SH-SY5Y (cell line): ENCODE measurements around the gene CD33.

ENCODE experiments used
- GATA2 ChIP-seq: IDR thresholded peaks from 2 replicates; pipeline ENCODE4 v1.6.1; 2011; ENCODE audit warnings: mild to moderate bottlenecking, low read depth, low read length
- GATA3 ChIP-seq: IDR thresholded peaks from 2 replicates; pipeline ENCODE4 v1.6.1; 2011; ENCODE audit warnings: low read depth, mild to moderate bottlenecking, low read length, moderate library complexity

GRCh38 chr19:51224163-51224641, 678 bp upstream of the CD33 start:
- TF ChIP-seq GATA3 (no peak), GATA2 (no peak)
